PC-3 (cell line): ENCODE measurements around the gene CRTAC1.

Source experiments
- EZH2 ChIP-seq: fragments of 300-600 bp; sonication (generic); IDR thresholded peaks from one replicate; pipeline ENCODE4 v1.6.1; 2017; ENCODE audit warnings: antibody characterized with exemption, mild to moderate bottlenecking, low read length; ENCODE audit not compliant: unreplicated experiment
- TF ChIP-seq, protein P1 (sequence below): fragments of 300-600 bp; sonication (generic); conservative IDR thresholded peaks from 2 replicates; pipeline ENCODE4 v1.5.1; 2017; ENCODE audit warnings: antibody characterized with exemption, low read depth, mild to moderate bottlenecking, low read length

DNA sequence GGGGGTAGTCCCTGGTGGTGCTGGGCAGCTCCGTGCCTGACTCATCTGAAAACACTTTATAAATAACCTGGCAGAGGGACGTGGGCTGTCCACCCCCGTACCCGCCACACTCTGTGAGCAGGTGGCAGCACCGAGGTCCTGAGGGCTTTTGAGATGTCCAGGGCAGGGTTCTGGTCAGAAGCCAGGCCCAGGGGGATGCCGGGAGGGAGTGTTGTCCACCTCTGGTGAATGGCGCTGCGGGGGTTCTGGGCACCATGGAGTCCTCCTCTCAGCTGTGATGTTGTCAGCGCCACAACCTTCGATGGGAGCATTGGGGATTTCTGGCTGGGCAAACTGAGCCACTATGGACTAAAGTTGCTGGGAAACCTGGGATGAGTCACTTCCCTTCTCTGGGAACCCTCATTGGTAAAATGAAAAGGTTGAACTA, 208.1 kb downstream of the CRTAC1 start:
- TF ChIP-seq, protein P1, sequence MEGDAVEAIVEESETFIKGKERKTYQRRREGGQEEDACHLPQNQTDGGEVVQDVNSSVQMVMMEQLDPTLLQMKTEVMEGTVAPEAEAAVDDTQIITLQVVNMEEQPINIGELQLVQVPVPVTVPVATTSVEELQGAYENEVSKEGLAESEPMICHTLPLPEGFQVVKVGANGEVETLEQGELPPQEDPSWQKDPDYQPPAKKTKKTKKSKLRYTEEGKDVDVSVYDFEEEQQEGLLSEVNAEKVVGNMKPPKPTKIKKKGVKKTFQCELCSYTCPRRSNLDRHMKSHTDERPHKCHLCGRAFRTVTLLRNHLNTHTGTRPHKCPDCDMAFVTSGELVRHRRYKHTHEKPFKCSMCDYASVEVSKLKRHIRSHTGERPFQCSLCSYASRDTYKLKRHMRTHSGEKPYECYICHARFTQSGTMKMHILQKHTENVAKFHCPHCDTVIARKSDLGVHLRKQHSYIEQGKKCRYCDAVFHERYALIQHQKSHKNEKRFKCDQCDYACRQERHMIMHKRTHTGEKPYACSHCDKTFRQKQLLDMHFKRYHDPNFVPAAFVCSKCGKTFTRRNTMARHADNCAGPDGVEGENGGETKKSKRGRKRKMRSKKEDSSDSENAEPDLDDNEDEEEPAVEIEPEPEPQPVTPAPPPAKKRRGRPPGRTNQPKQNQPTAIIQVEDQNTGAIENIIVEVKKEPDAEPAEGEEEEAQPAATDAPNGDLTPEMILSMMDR: no peak
- TF ChIP-seq EZH2: no peak
